ENCODE data around the gene CRYAB. TPM values are rescaled to one million over a fixed set of nuclear protein-coding genes. Genes with fewer than 3 reads are reported as not detected.

CRYAB gene
- total RNA-seq, 2 donors from 2014 or later, result 325 to 387 TPM

DNA sequence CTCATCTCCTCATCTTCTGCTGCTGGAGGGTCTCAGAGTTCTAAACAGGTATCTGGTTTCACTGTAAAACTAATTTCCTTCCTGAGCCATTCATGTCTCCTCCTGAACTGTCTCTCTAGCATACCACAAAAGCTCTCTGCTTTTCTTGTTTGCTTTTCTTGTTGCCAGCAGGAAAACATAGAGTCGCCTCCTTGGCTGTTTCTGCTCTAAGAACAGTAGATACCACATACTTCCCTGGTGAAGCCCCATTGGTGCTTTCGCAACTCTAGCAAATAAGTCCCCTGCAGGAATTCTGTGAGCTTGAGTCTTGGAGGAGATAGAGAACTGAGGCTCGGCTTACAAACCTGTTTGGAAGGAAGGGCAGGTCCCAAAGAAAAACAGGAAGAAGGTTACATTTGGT lies 32.6 kb upstream of the CRYAB start:
- Histone ChIP-seq H3K36me3 (no peaks in the 10 kb centered on the region), H3K27ac (peak overlapping the region; percentile 93 to 94), H3K27me3 (replicated peaks; ENCODE audit: insufficient read depth) (no peaks in the 10 kb centered on the region), H3K4me3 (peak overlapping the region; percentile 4), H3K4me1 (ENCODE audit: control insufficient read depth in 1 of 2, low read depth in 2 of 2) (peaks cover 17 to 43% of the 10 kb centered on the region in 2 donors), H3K9me3 (no peaks in the 10 kb centered on the region)
- ATAC-seq (ENCODE audit: insufficient number of reproducible peaks, low FRiP score, low read depth) (no peak), DNase-seq (ENCODE audit: low spot score) (no peak)
- no peak for TF ChIP-seq CTCF (IDR thresholded peaks at IDR 0.05)

DNA sequence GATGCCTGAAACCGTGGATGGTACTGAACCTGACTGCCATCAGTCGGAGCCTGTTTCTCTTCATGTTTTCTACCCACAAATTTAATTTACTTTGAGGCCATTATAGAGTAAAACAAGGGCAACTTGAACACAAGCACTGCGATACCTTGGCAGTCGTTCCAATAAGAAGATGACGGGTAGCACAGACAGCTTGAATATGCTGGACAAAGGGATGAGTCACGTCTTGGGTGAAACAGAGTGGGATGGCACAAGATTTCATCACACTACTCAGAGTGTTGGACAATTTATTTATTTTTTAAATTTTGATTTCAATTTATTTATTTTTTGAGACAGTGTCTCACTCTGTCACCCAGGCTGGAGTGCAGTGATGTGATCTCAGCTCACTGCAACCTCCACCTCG lies 31.3 kb upstream of the CRYAB start:
- Histone ChIP-seq H3K27me3 (replicated peaks; ENCODE audit: insufficient read depth) (no peaks in the 10 kb centered on the region), H3K4me1 (ENCODE audit: control insufficient read depth in 1 of 2, low read depth in 2 of 2) (peaks cover 24 to 57% of the 10 kb centered on the region in 2 donors), H3K9me3 (no peaks in the 10 kb centered on the region), H3K36me3 (no peaks in the 10 kb centered on the region), H3K4me3 (no peak overlapping the region), H3K27ac (peak overlapping the region; percentile 15 to 28)
- TF ChIP-seq CTCF (IDR thresholded peaks at IDR 0.05), result no peak
- DNase-seq (ENCODE audit: low spot score) (no peak), ATAC-seq (ENCODE audit: insufficient number of reproducible peaks, low FRiP score, low read depth) (no peak)

- Histone ChIP-seq H3K27ac (peak overlapping the region; percentile 23 to 28), H3K27me3 (replicated peaks; ENCODE audit: insufficient read depth) (no peaks in the 10 kb centered on the region), H3K9me3 (no peaks in the 10 kb centered on the region), H3K4me3 (no peak overlapping the region), H3K4me1 (ENCODE audit: control insufficient read depth in 1 of 2, low read depth in 2 of 2) (peaks cover 28 to 56% of the 10 kb centered on the region in 2 donors), H3K36me3 (no peaks in the 10 kb centered on the region)
- no peak for TF ChIP-seq CTCF (IDR thresholded peaks at IDR 0.05)
- ATAC-seq (ENCODE audit: insufficient number of reproducible peaks, low FRiP score, low read depth) (no peak), DNase-seq (ENCODE audit: low spot score) (no peak)
Observed at GRCh38 chr11:111941963-111942362, 30.4 kb upstream of the CRYAB start.

- Histone ChIP-seq H3K27me3 (replicated peaks; ENCODE audit: insufficient read depth) (no peaks in the 10 kb centered on the region), H3K27ac (peak overlapping the region; percentile 14 to 67), H3K4me1 (ENCODE audit: control insufficient read depth in 1 of 2, low read depth in 2 of 2) (peaks cover 22 to 54% of the 10 kb centered on the region in 2 donors), H3K4me3 (no peak overlapping the region), H3K9me3 (no peaks in the 10 kb centered on the region), H3K36me3 (no peaks in the 10 kb centered on the region)
- no peak for ATAC-seq (ENCODE audit: insufficient number of reproducible peaks, low FRiP score, low read depth)
- DNase-seq (ENCODE audit: low spot score), result no peak
- no peak for TF ChIP-seq CTCF (IDR thresholded peaks at IDR 0.05)
Observed at GRCh38 chr11:111939836-111940604, 28.4 kb upstream of the CRYAB start.

- no peak for DNase-seq (ENCODE audit: low spot score)
- peak overlapping the region; percentile 78 for H3K4me3 ChIP-seq
- no peak for TF ChIP-seq CTCF (IDR thresholded peaks at IDR 0.05)
- ATAC-seq (ENCODE audit: insufficient number of reproducible peaks, low FRiP score, low read depth), result no peak
- no peaks in the 10 kb centered on the region for H3K36me3 ChIP-seq
- H3K27ac ChIP-seq, result peak overlapping the region; percentile 67 to 72
- H3K27me3 ChIP-seq (replicated peaks; ENCODE audit: insufficient read depth), result no peaks in the 10 kb centered on the region
- no peaks in the 10 kb centered on the region for H3K9me3 ChIP-seq
- H3K4me1 ChIP-seq (ENCODE audit: control insufficient read depth in 1 of 2, low read depth in 2 of 2), result peaks cover 18 to 47% of the 10 kb centered on the region in 2 donors
Observed at GRCh38 chr11:111938687-111939160, 27.2 kb upstream of the CRYAB start.

Measured in thoracic aorta (tissue), 2 donors.